Kidney glomerular epithelial cell (primary cell): ENCODE data around the gene NFYC.
A peak's percentile ranks its signal among the peaks of the same experiment; 100 is the strongest.
"Not testable (repeated sequence)": the region's sequence is repeated elsewhere in the genome, so short reads cannot be mapped to it uniquely, and the experiment has no call there.

Experiments used
- DNase-seq: peaks from one replicate; lab custom pipeline; 2025; lab: John Stamatoyannopoulos, UW

Gene NFYC

GRCh38 chr1:40665335-40666171, 26.0 kb upstream of the NFYC start, which contains the start of gene RIMS3:
RIMS3 (minus strand) TSS chr1:40665682; CDS start chr1:40641925, 23,757 bp downstream.
- peak; percentile 35 for DNase-seq

GRCh38 chr1:40668769-40669525, 22.6 kb upstream of the NFYC start:
- DNase-seq = peak; percentile 70

DNA sequence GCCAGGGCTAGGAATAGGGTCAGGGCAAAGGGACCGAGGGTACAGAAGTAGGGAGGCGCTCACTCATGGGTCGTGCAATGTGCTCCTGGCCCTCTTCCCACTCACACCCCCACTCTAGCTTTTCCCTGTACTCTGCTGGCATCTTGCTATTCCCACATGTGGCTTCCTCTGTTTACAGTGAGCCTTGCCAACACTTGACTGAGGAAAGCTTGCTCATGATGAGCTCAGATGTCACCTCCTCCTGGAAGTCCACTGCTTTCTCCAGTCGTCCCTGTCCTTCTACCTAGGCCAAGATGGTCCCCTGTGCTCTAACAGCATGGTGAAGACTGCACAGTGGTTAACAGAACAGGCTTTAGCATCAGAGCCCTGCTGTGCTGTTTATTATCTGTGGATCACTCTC, 18.1 kb upstream of the NFYC start:
- DNase-seq = no peak

DNA sequence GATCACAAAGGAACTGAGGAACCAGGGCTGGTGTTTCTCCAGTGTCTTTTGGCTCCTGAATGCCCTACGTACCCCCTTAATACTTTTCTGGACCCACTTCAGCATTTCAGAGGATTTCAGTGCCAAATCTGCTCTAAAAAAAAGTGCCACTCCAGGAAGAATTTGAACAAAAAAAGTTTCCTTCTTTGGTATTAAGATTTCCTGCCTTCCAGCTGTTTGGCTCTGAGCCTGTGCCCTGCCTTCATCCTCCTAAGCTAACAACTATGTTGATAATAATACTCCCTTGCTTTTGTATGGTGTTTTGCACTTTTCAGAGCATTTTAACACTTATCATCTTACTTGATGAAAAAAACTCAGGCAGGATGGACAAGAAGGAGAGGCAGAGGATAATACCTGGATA, 15.0 kb upstream of the NFYC start:
- no peak for DNase-seq

GRCh38 chr1:40679165-40679953, 12.1 kb upstream of the NFYC start:
- no peak for DNase-seq

- DNase-seq = no peak
These were observed 6.8 kb upstream of the NFYC start for GRCh38 chr1:40684669-40685068.

- no peak for DNase-seq
These were observed 4.4 kb upstream of the NFYC start for GRCh38 chr1:40687059-40687458.

DNA sequence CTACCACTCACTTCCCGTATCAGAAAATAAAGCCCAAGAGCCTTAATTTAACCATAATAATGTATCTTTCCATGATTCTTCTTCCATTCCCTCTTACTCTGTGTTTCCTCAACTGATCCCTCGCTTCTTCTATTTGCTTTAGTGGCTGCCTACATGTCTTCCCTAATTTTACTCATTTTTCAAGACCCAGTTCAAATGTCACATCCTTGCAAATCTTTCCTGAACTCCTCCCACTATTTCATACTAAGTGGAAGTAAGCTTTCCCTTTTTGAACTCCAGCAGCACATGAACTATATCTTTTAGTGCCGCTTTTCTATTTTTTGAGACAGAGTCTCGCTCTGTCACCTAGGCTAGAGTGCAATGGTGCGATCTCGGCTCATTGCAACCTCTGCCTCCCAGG, 3.8 kb upstream of the NFYC start:
- no peak for DNase-seq

DNA sequence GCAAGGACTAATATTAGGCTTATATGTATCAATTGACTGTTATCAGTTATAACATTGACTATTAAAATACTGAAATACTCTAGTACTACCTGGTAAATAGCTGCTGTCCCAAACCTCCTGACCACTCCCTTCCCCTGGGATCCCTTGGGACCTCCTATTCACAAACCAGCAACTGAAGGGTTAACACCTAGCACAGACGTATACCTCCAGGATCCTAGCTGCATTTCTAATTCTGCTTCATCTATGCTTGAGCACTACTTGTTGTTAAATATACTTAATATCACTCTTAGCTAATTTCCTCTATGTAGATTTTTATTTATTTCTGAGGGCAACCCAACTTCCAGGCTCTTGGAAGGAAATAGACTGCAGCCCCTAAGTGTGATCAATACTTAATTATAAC, 1.8 kb upstream of the NFYC start:
- no peak for DNase-seq

DNA sequence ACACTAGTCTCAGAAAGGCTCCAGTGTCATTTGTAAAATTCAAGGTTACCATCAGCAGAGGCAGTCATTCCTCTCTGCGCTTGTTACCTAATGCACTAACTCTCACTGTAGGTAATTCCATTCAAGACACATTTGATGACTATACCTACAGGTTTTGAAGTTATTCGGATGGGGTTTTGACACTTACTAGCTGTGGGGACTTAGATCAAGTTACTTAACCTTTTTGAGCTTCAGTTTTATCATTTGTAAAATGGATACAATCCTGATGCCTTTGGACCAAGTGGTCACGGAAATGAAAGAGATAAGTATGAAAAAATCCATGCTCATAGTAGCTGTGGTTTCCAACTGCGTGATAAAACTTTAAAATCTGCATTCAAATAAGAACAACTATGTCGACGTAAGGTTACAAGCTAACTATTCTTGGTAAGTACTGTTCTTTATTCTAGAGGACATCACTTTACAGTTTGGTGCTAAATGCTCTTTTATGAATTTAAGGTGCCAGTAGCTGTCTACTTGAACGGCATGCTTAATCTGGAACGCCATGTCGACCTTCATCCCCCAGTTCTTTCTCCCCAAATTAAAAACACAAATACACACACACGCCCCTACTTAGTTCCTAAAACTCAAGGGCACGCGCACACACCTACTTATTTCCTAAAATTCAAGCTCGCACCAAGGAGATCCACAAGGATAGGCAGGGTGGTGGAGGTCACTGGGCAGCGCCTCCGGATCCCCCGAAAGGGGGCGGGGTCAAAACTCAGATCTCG, 550 bp upstream of the NFYC start:
- DNase-seq = no peak

DNA sequence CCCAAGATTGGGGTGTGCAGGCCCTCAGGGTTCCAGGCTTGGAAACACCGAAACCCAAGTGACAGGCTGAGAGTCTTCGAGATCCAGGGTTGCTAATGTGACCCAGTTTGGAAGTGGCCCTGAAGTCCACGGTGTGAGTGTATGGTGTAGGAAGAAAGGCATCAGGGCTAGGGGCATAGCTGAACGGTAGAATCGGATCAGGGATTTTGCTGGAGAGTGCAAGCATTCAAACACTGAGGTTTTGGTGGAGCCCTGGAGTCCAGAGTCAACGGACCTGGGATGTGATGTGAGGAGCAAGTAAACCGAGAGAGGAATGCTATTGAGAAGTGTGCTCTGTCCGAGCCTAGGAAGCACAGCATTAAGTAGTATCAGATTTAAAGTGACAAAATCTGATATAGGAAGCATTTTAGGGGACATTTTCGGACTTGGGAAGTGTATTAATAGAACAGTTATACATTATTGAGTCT, 958 bp downstream of the NFYC start:
- DNase-seq = no peak

GRCh38 chr1:40693425-40693824, 1.9 kb downstream of the NFYC start:
- DNase-seq = no peak

GRCh38 chr1:40694353-40694874, 2.9 kb downstream of the NFYC start:
- DNase-seq = no peak

DNA sequence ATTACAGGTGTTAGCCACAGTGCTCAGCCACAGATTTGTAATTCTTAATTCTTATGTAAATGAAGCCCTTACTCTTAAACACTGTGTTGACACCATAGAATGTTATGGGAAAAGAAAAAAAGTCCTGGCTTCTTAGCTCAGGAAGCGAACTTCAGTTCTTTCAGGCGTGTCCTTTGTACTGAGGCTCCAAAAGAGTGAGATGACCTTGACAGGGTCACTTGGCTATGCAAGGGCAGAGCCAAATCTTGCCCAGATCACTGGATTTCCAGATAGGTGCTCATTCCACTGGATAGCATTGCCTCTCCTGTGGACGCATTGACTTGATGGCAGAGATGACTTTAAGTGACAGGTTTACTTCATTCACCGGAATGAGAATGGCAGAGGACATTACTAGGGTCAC, 4.8 kb downstream of the NFYC start:
- DNase-seq = no peak

DNA sequence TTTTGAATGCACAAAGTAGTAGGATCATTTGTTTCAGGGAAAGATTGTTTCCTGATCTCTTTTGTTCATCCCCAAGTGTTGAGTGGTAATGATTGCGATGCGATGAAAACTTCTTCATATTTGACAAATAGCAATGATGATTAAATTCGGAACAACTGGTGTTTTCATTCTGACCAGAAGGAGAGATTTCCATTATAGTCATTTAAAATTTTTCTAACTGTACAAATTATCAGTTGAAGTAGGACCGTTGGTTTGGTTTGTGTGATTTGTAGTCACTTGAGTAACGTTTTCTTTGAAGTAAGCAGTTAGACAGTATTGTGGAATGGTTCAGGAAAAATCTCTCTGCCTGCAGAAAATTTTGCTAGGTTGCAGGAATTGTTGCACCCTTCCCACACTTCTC, 5.9 kb downstream of the NFYC start:
- no peak for DNase-seq

DNA sequence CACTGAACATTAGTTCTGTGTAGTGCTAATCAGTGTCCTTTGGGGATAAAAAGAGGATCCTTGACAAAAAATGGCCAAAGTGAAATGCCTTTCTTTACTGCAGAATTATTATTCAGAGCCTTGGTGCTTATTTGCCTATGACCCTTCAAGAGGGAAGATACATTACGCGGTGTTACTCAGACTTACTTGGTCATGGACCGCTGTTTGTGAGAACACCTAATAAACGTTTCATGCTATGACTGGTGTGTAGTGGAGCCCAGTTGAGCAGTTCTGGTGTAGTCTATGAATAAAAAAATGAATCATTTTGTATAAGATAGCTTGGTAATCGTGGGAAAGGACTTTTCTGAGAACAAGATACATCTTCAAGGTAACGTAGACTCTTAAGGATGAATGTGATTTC, 8.3 kb downstream of the NFYC start:
- DNase-seq = no peak

- no peak for DNase-seq
These were observed 10.2 kb downstream of the NFYC start for GRCh38 chr1:40701684-40702083.

- DNase-seq = not testable (repeated sequence)
These were observed 11.3 kb downstream of the NFYC start for GRCh38 chr1:40702810-40703209.

DNA sequence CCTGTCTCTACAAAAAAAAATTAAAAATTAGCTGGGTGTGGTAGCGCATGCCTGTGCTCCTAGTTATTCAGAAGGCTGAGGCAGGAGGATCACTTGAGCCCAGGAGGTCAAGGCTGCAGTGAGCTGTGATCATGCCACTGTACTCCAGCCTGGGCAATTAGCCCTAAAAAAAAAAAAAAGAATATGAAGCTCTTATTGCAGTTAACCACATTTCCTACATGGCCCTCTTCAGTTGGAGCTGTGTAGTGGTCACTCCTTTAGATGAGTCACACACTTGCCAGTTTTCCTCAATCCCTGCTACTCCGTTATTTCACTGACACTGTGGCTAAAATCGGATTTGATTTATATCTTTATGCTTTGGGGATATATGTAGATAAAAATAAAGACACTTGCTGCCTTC, 11.8 kb downstream of the NFYC start:
- peak; percentile 27 for DNase-seq

DNA sequence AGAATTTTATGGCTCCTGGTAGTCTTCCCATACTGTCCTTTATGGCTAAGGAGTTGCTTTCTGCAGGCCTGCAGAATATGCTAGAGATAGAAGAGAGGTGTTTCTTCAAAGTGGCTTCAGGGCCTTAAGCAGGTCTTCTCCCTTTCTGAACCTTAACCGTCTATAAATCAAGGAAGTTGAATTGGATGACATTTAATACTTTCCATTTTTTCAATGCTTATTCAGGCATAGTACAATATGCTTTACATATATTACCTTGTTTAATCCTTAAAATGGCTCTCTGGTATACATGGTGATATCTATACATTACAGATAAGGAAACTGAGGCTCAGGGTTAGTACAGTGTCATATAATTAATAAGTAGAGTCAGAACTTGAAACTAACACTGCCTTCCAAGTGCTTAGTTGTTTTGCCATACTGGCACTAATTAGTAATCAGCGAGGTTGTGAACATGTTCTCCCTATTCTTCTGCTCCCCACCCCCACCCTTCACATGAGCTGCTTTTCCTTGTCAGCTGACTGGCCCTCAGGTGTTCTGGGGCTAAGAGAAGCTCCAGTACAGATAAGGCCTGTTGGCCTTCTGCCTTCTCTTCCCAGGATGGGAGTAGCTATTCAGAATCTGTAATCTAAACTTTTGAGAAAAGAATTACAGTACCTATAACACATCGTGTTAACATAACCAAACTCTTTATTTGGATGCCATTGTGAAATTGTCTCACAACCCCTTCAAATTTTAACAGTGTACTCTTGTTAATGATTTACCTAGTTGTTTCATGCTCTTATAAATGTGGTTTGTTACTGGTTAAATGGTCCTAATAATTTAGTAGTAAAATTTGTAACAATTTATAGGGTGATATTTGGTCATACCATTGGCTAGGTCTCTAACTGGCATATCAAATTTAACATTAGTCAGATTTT, 13.6 kb downstream of the NFYC start:
- DNase-seq = no peak
